ENCODE results near the gene LONP2. TPM values are rescaled to one million over a fixed set of nuclear protein-coding genes. Genes with fewer than 3 reads are reported as not detected.
"Not testable (repeated sequence)": the region's sequence is repeated elsewhere in the genome, so short reads cannot be mapped to it uniquely, and the experiment has no call there.

Gene LONP2
- total and polyA plus RNA-seq, 10 of the 15 experiments (the other 5 are each of a cell fraction or from before 2014, with no cell fraction given), result 8.3 to 48.0 (median 34.8) TPM

GRCh38 chr16:48353565-48354163 is 109.6 kb downstream of the LONP2 start (continued):
- TF ChIP-seq ZNF687 (IDR thresholded peaks at IDR 0.05) (no peak), MXI1 (IDR thresholded peaks at IDR 0.05; ENCODE audit: low read depth, low read length) (0 out of 2 replicates have a peak, but pooled peaks have one; percentile 34), NRF1 (conservative IDR thresholded peaks at IDR 0.05; ENCODE audit: low read depth, low read length) (0 out of 2 replicates have a peak, but pooled peaks have one; percentile 14), IKZF2 (IDR thresholded peaks at IDR 0.05) (no peak), SRF (IDR thresholded peaks at IDR 0.05; ENCODE audit: low read depth in 2 of 2, low read length in 2 of 2) (peak in 1 of 2 experiments; percentile 70; a peak in 1 of 4 replicates), YBX1 (IDR thresholded peaks at IDR 0.05) (no peak), RAD21 (IDR thresholded peaks at IDR 0.05; ENCODE audit: insufficient read depth, low read depth, low read length) (peak; percentile 88), ZNF217 (IDR thresholded peaks at IDR 0.05) (no peak), SMC3 (IDR thresholded peaks at IDR 0.05; ENCODE audit: borderline replicate concordance, low read length) (peak; percentile 97), JUNB (IDR thresholded peaks at IDR 0.05) (no peak)

- H3K27me3 ChIP-seq (replicated peaks in 1 of 2; ENCODE audit: control insufficient read depth in 2 of 2, insufficient read depth in 2 of 2, low read length in 1 of 2); intact Hi-C loops (cut with micrococcal nuclease; ENCODE audit: unreplicated experiment); BruUV-seq (replicated peaks); H2AFZ ChIP-seq (ENCODE audit: control insufficient read depth, low read depth, low read length); H3K4me3 ChIP-seq; H3K9ac ChIP-seq (ENCODE audit: control insufficient read depth, insufficient read depth, low read length); FAIRE-seq; H3K9me3 ChIP-seq (replicated peaks; ENCODE audit: control insufficient read depth, insufficient read depth, low read length); H4K20me1 ChIP-seq (ENCODE audit: control insufficient read depth, insufficient read depth); H3K27ac ChIP-seq (ENCODE audit: control insufficient read depth, insufficient read depth); DNase-seq (ENCODE audit: low read depth, low spot score); H3K4me2 ChIP-seq (ENCODE audit: control insufficient read depth, insufficient read depth); H3K4me1 ChIP-seq (ENCODE audit: control insufficient read depth, insufficient read depth, low read length): not testable (repeated sequence)
- ChIA-PET SMC1A (ENCODE audit: uncharacterized antibody, unreplicated experiment) (interaction anchor here (0.5 to 9.4 kb wide), 24 partner anchors 8 to 276 kb away, joined by 3 to 89 read pairs (median 4); partner anchors contain the start of gene SIAH1), POLR2A (interaction anchor here (0.6 to 4.1 kb wide), 4 partner anchors 30 to 269 kb away, joined by 3 to 17 read pairs (median 4); no protein-coding TSS in a partner anchor), RAD21 (ENCODE audit: unreplicated experiment) (interaction anchor here (0.6 to 6.4 kb wide), 17 partner anchors 12 to 275 kb away, joined by 3 to 77 read pairs (median 4); no protein-coding TSS in a partner anchor), CTCF (interaction anchor here (0.7 to 6.3 kb wide), 19 partner anchors 8 to 275 kb away, joined by 3 to 97 read pairs (median 4); no protein-coding TSS in a partner anchor)
- Histone ChIP-seq H3K79me2 (ENCODE audit: control insufficient read depth, insufficient read depth, low read length) (peaks cover 15% of the 10 kb centered on the region), H3K36me3 (ENCODE audit: control insufficient read depth in 2 of 2, insufficient read depth in 2 of 2, low read length in 1 of 2) (peaks cover 10 to 29% of the 10 kb centered on the region in 2 experiments)
- 96% methylated on average over 5 of the region's 5 CpGs for WGBS (ENCODE audit: insufficient coverage, insufficient replicate concordance, low lambda C conversion rate, missing lambda C conversion rate)
- ATAC-seq, result peak; percentile 11
- in situ Hi-C loops (cut with MboI), result loop anchor here (5.0 kb wide), 2 partner anchors 173 to 273 kb away; no protein-coding TSS in a partner anchor
These were observed 110.3 kb downstream of the LONP2 start for GRCh38 chr16:48354385-48354784.
